Activated T-cell treated with anti-CD3 and anti-CD28 coated beads, Interleukin-2, amount 50 U/mL, for 24 hours (primary cell): ENCODE results near the gene ANTXRL.
"Not testable (repeated sequence)": the region's sequence is repeated elsewhere in the genome, so short reads cannot be mapped to it uniquely, and the experiment has no call there.

Experiments
- DNase-seq: peaks from one replicate; pipeline ENCODE4 v3.0.0-alpha.2; 2020
- H3K27ac Mint-ChIP-seq: 2 replicates; pipeline ENCODE4 v1.8.0; 2020; ENCODE audit warnings: mild to moderate bottlenecking, mixed read lengths
- H3K27me3 Mint-ChIP-seq: 2 replicates; pipeline ENCODE4 v1.8.0; 2020; ENCODE audit warnings: mixed read lengths
- H3K36me3 Mint-ChIP-seq: 2 replicates; pipeline ENCODE4 v1.8.0; 2020; ENCODE audit warnings: low read depth, mixed read lengths
- H3K4me1 Mint-ChIP-seq: 2 replicates; pipeline ENCODE4 v1.8.0; 2020; ENCODE audit warnings: low read depth, mixed read lengths
- H3K4me3 Mint-ChIP-seq: 2 replicates; pipeline ENCODE4 v1.8.0; 2020; ENCODE audit warnings: mild to moderate bottlenecking, moderate library complexity, mixed read lengths
- H3K9me3 Mint-ChIP-seq: 2 replicates; pipeline ENCODE4 v1.8.0; 2020; ENCODE audit warnings: mixed read lengths

Gene ANTXRL

GRCh38 chr10:46312953-46313352 lies 26.2 kb downstream of the ANTXRL start:
- H3K4me3 Mint-ChIP-seq, result no peak overlapping the region
- no peak overlapping the region for H3K27ac Mint-ChIP-seq
- no peaks in the 10 kb centered on the region for H3K36me3 Mint-ChIP-seq
- no peak for DNase-seq
- H3K4me1 Mint-ChIP-seq, result no peaks in the 10 kb centered on the region
- no peaks in the 10 kb centered on the region for H3K9me3 Mint-ChIP-seq
- H3K27me3 Mint-ChIP-seq, result no peaks in the 10 kb centered on the region

GRCh38 chr10:46314071-46314470 lies 27.3 kb downstream of the ANTXRL start:
- DNase-seq, result no peak
- Mint-ChIP-seq H3K27me3 (no peaks in the 10 kb centered on the region), H3K4me3 (no peak overlapping the region), H3K27ac (no peak overlapping the region), H3K4me1 (no peaks in the 10 kb centered on the region), H3K9me3 (no peaks in the 10 kb centered on the region), H3K36me3 (no peaks in the 10 kb centered on the region)

GRCh38 chr10:46315071-46315860 lies 28.5 kb downstream of the ANTXRL start:
- not testable (repeated sequence) for H3K4me3 Mint-ChIP-seq, DNase-seq, H3K27ac Mint-ChIP-seq, H3K27me3 Mint-ChIP-seq, H3K4me1 Mint-ChIP-seq, H3K9me3 Mint-ChIP-seq, H3K36me3 Mint-ChIP-seq

- DNase-seq, result no peak
- Mint-ChIP-seq H3K4me3 (no peak overlapping the region), H3K27me3 (no peaks in the 10 kb centered on the region), H3K4me1 (no peaks in the 10 kb centered on the region), H3K9me3 (no peaks in the 10 kb centered on the region), H3K36me3 (no peaks in the 10 kb centered on the region), H3K27ac (no peak overlapping the region)
Measured at GRCh38 chr10:46317370-46317769, 30.6 kb downstream of the ANTXRL start.

- H3K4me3 Mint-ChIP-seq, result no peak overlapping the region
- DNase-seq, result no peak
- no peaks in the 10 kb centered on the region for H3K36me3 Mint-ChIP-seq
- H3K27ac Mint-ChIP-seq, result no peak overlapping the region
- H3K9me3 Mint-ChIP-seq, result no peaks in the 10 kb centered on the region
- no peaks in the 10 kb centered on the region for H3K4me1 Mint-ChIP-seq
- H3K27me3 Mint-ChIP-seq, result no peaks in the 10 kb centered on the region
Measured at GRCh38 chr10:46317889-46318288, 31.1 kb downstream of the ANTXRL start.

- DNase-seq, result no peak
- H3K27ac Mint-ChIP-seq, result no peak overlapping the region
- no peaks in the 10 kb centered on the region for H3K27me3 Mint-ChIP-seq
Measured at GRCh38 chr10:46318799-46319198, 32.0 kb downstream of the ANTXRL start.

GRCh38 chr10:46319389-46319788 lies 32.6 kb downstream of the ANTXRL start:
- Mint-ChIP-seq H3K9me3 (no peaks in the 10 kb centered on the region), H3K4me3 (no peak overlapping the region), H3K27me3 (no peaks in the 10 kb centered on the region), H3K4me1 (no peaks in the 10 kb centered on the region), H3K36me3 (no peaks in the 10 kb centered on the region), H3K27ac (no peak overlapping the region)
- DNase-seq, result no peak

More at GRCh38 chr10:46318799-46319198, 32.0 kb downstream of the ANTXRL start:
- Mint-ChIP-seq H3K4me3 (no peak overlapping the region), H3K9me3 (no peaks in the 10 kb centered on the region), H3K36me3 (no peaks in the 10 kb centered on the region), H3K4me1 (no peaks in the 10 kb centered on the region)

GRCh38 chr10:46321770-46322169 lies 35.0 kb downstream of the ANTXRL start:
- Mint-ChIP-seq H3K4me3 (no peak overlapping the region), H3K36me3 (no peaks in the 10 kb centered on the region), H3K27ac (no peak overlapping the region), H3K27me3 (no peaks in the 10 kb centered on the region), H3K4me1 (no peaks in the 10 kb centered on the region), H3K9me3 (no peaks in the 10 kb centered on the region)
- DNase-seq, result no peak

- no peaks in the 10 kb centered on the region for H3K36me3 Mint-ChIP-seq
- H3K27ac Mint-ChIP-seq, result no peak overlapping the region
- H3K4me1 Mint-ChIP-seq, result no peaks in the 10 kb centered on the region
- H3K9me3 Mint-ChIP-seq, result no peaks in the 10 kb centered on the region
- no peak overlapping the region for H3K4me3 Mint-ChIP-seq
- no peaks in the 10 kb centered on the region for H3K27me3 Mint-ChIP-seq
- DNase-seq, result no peak
Measured at GRCh38 chr10:46323176-46323575, 36.4 kb downstream of the ANTXRL start.

- no peaks in the 10 kb centered on the region for H3K9me3 Mint-ChIP-seq
- no peaks in the 10 kb centered on the region for H3K27me3 Mint-ChIP-seq
- no peak overlapping the region for H3K4me3 Mint-ChIP-seq
- no peak for DNase-seq
- H3K4me1 Mint-ChIP-seq, result no peaks in the 10 kb centered on the region
- H3K36me3 Mint-ChIP-seq, result no peaks in the 10 kb centered on the region
- no peak overlapping the region for H3K27ac Mint-ChIP-seq
Measured at GRCh38 chr10:46325021-46325420, 38.2 kb downstream of the ANTXRL start.

GRCh38 chr10:46326066-46326465 lies 39.3 kb downstream of the ANTXRL start:
- no peak overlapping the region for H3K4me3 Mint-ChIP-seq
- H3K36me3 Mint-ChIP-seq, result no peaks in the 10 kb centered on the region
- H3K4me1 Mint-ChIP-seq, result no peaks in the 10 kb centered on the region
- H3K27me3 Mint-ChIP-seq, result no peaks in the 10 kb centered on the region
- DNase-seq, result no peak
- H3K27ac Mint-ChIP-seq, result no peak overlapping the region
- no peaks in the 10 kb centered on the region for H3K9me3 Mint-ChIP-seq

GRCh38 chr10:46326971-46327370 lies 40.2 kb downstream of the ANTXRL start:
- Mint-ChIP-seq H3K9me3 (no peaks in the 10 kb centered on the region), H3K4me1 (no peaks in the 10 kb centered on the region), H3K27me3 (no peaks in the 10 kb centered on the region), H3K27ac (no peak overlapping the region), H3K36me3 (no peaks in the 10 kb centered on the region), H3K4me3 (no peak overlapping the region)
- no peak for DNase-seq

GRCh38 chr10:46327685-46328084 lies 40.9 kb downstream of the ANTXRL start:
- Mint-ChIP-seq H3K4me3 (no peak overlapping the region), H3K9me3 (no peaks in the 10 kb centered on the region), H3K4me1 (no peaks in the 10 kb centered on the region), H3K27ac (no peak overlapping the region), H3K36me3 (no peaks in the 10 kb centered on the region), H3K27me3 (no peaks in the 10 kb centered on the region)
- DNase-seq, result no peak

- H3K36me3 Mint-ChIP-seq, result no peaks in the 10 kb centered on the region
- H3K4me1 Mint-ChIP-seq, result no peaks in the 10 kb centered on the region
- DNase-seq, result no peak
- no peak overlapping the region for H3K27ac Mint-ChIP-seq
- H3K4me3 Mint-ChIP-seq, result no peak overlapping the region
- H3K9me3 Mint-ChIP-seq, result no peaks in the 10 kb centered on the region
- no peaks in the 10 kb centered on the region for H3K27me3 Mint-ChIP-seq
Measured at GRCh38 chr10:46328853-46329689, 42.3 kb downstream of the ANTXRL start.

GRCh38 chr10:46329690-46330016 lies 42.9 kb downstream of the ANTXRL start:
- Mint-ChIP-seq H3K27ac (no peak overlapping the region), H3K9me3 (no peaks in the 10 kb centered on the region), H3K27me3 (no peaks in the 10 kb centered on the region), H3K4me3 (no peak overlapping the region), H3K36me3 (no peaks in the 10 kb centered on the region), H3K4me1 (no peaks in the 10 kb centered on the region)
- no peak for DNase-seq
